IMR-90 (cell line): ENCODE measurements around the gene C2orf49. TPM values are rescaled to one million over a fixed set of nuclear protein-coding genes. Genes with fewer than 3 reads are reported as not detected.
A peak's percentile ranks its signal among the peaks of the same experiment; 100 is the strongest.

Experiments used
- ATAC-seq: fragments of 200-7000 bp; cut with Tn5 transposase; 2 replicates; pipeline ENCODE4 v1.9.1; 2020; ENCODE audit warnings: low read depth, mild to moderate bottlenecking, moderate library complexity
- BruUV-seq: library from RNA; stranded (reverse); fragments of 400-500 nt; replicated peaks from 2 replicates; lab custom pipeline; 2021; lab: Mats Ljungman, UMichigan
- CTCF ChIA-PET: fragments of 300-600 bp; formaldehyde crosslinking; extraction: SDS; loops from one replicate; lab custom pipeline; 2021; ENCODE audit warnings: antibody characterized with exemption; lab: Yijun Ruan, JAX
- POLR2A ChIA-PET: fragments of 300-600 bp; sonication (Branson Sonifier 250); formaldehyde crosslinking; loops from one replicate; lab custom pipeline; 2022; ENCODE audit warnings: antibody characterized with exemption; ENCODE audit not compliant: unreplicated experiment; lab: Charles Lee
- DNase-seq: peaks from one replicate; pipeline ENCODE4 v3.0.0; 2013
- H2AFZ ChIP-seq: replicated peaks from 2 replicates; pipeline ENCODE3; 2013; ENCODE audit warnings: low read length, mild to moderate bottlenecking; ENCODE audit not compliant: poor library complexity
- H2AK5ac ChIP-seq: 2 replicates; pipeline ENCODE4 v1.6.1; 2013; ENCODE audit warnings: low read depth, low read length, inconsistent platforms
- H2AK9ac ChIP-seq: replicated peaks from 2 replicates; pipeline ENCODE3; 2013; ENCODE audit warnings: mild to moderate bottlenecking, low read depth, low read length, moderate library complexity; ENCODE audit not compliant: poor library complexity
- H2BK120ac ChIP-seq: 2 replicates; pipeline ENCODE4 v1.6.1; 2013; ENCODE audit warnings: low read depth, low read length, inconsistent platforms
- H2BK15ac ChIP-seq: 3 replicates; pipeline ENCODE4 v1.6.1; 2013; ENCODE audit warnings: low read depth, low read length, inconsistent platforms
- H2BK20ac ChIP-seq: 2 replicates; pipeline ENCODE4 v1.6.1; 2013; ENCODE audit warnings: low read depth, mild to moderate bottlenecking, inconsistent platforms, low read length, moderate library complexity
- H2BK5ac ChIP-seq: 2 replicates; pipeline ENCODE4 v1.6.1; 2013; ENCODE audit warnings: mild to moderate bottlenecking, low read depth, low read length, inconsistent platforms; ENCODE audit not compliant: poor library complexity, severe bottlenecking
- H3K14ac ChIP-seq: replicated peaks from 2 replicates; pipeline ENCODE4 v1.6.1; 2013; ENCODE audit warnings: low read depth, low read length, inconsistent platforms
- H3K18ac ChIP-seq: 2 replicates; pipeline ENCODE4 v1.6.1; 2013; ENCODE audit warnings: low read depth, low read length, control low read depth
- H3K23ac ChIP-seq: 2 replicates; pipeline ENCODE4 v1.6.1; 2013; ENCODE audit warnings: low read depth, low read length, inconsistent platforms
- H3K27ac ChIP-seq: 2 replicates; pipeline ENCODE4 v1.5.1; 2013; ENCODE audit warnings: mild to moderate bottlenecking, control low read depth, low read length; ENCODE audit not compliant: insufficient read depth
- H3K27me3 ChIP-seq: 2 replicates; pipeline ENCODE4 v1.6.1; 2013; ENCODE audit warnings: low read length; ENCODE audit not compliant: control insufficient read depth, insufficient read depth
- H3K36me3 ChIP-seq: 2 replicates; pipeline ENCODE4 v1.6.1; 2013; ENCODE audit warnings: low read length, mixed read lengths; ENCODE audit not compliant: control insufficient read depth, insufficient read depth
- H3K4ac ChIP-seq: 2 replicates; pipeline ENCODE4 v1.6.1; 2013; ENCODE audit warnings: low read depth, low read length, inconsistent platforms
- H3K4me1 ChIP-seq: 2 replicates; pipeline ENCODE4 v1.6.1; 2013; ENCODE audit warnings: low read length, mixed read lengths; ENCODE audit not compliant: control insufficient read depth, insufficient read depth
- H3K4me2 ChIP-seq: 2 replicates; pipeline ENCODE4 v1.6.1; 2013; ENCODE audit warnings: low read depth, mild to moderate bottlenecking, control low read depth, low read length, moderate library complexity
- H3K4me3 ChIP-seq: 2 replicates; pipeline ENCODE4 v1.5.1; 2013; ENCODE audit warnings: low read depth, mild to moderate bottlenecking, control low read depth, low read length, moderate library complexity; ENCODE audit not compliant: insufficient read depth
- H3K56ac ChIP-seq: 2 replicates; pipeline ENCODE4 v1.6.1; 2013; ENCODE audit warnings: low read length, inconsistent platforms; ENCODE audit not compliant: insufficient read depth; ENCODE audit errors: extremely low read depth
- H3K79me1 ChIP-seq, 2 experiments: 2 replicates each; pipeline ENCODE4 v1.6.1; 2013; ENCODE audit warnings: low read length in 2 of 2, inconsistent platforms in 1 of 2, low read depth in 1 of 2
- H3K9ac ChIP-seq: 2 replicates; pipeline ENCODE4 v1.6.1; 2013; ENCODE audit warnings: low read depth, low read length, control low read depth
- H3K9me1 ChIP-seq: 2 replicates; pipeline ENCODE4 v1.6.1; 2013; ENCODE audit warnings: low read length, inconsistent platforms; ENCODE audit not compliant: insufficient read depth
- H3K9me3 ChIP-seq: 2 replicates; pipeline ENCODE4 v1.6.1; 2013; ENCODE audit warnings: low read length; ENCODE audit not compliant: control insufficient read depth, insufficient read depth
- H4K20me1 ChIP-seq: 2 replicates; pipeline ENCODE4 v1.6.1; 2013; ENCODE audit warnings: low read length, inconsistent platforms; ENCODE audit not compliant: insufficient read depth
- H4K5ac ChIP-seq: 2 replicates; pipeline ENCODE4 v1.6.1; 2013; ENCODE audit warnings: mild to moderate bottlenecking, low read depth, low read length, control low read depth
- H4K8ac ChIP-seq, 2 experiments: 2 replicates each; pipeline ENCODE4 v1.6.1; 2013; ENCODE audit warnings: low read depth in 2 of 2, low read length in 2 of 2, control low read depth in 1 of 2, inconsistent platforms in 1 of 2
- H4K91ac ChIP-seq: 2 replicates; pipeline ENCODE4 v1.6.1; 2013; ENCODE audit warnings: low read depth, low read length, inconsistent platforms; ENCODE audit not compliant: insufficient read depth
- BHLHE40 ChIP-seq: fragments of 150-350 bp; IDR thresholded peaks from 2 replicates; pipeline ENCODE4 v1.6.1; 2016; ENCODE audit warnings: mild to moderate bottlenecking, low read depth, low read length
- CEBPB ChIP-seq: IDR thresholded peaks from 2 replicates; pipeline ENCODE4 v1.6.1; 2012; ENCODE audit warnings: low read depth, low read length, improper control_type of control experiment
- CHD1 ChIP-seq: IDR thresholded peaks from 2 replicates; pipeline ENCODE4 v1.6.1; 2012; ENCODE audit warnings: low read depth, low read length, improper control_type of control experiment
- ELK1 ChIP-seq: fragments of 150-350 bp; IDR thresholded peaks from 2 replicates; pipeline ENCODE4 v1.6.1; 2016; ENCODE audit warnings: low read depth, mild to moderate bottlenecking, low read length, moderate library complexity, borderline replicate concordance
- FOS ChIP-seq: fragments of 150-350 bp; IDR thresholded peaks from 2 replicates; pipeline ENCODE4 v1.6.1; 2016; ENCODE audit warnings: low read depth, low read length
- MAFK ChIP-seq: IDR thresholded peaks from 2 replicates; pipeline ENCODE4 v1.6.1; 2012; ENCODE audit warnings: low read depth, low read length, improper control_type of control experiment
- MAZ ChIP-seq: IDR thresholded peaks from 2 replicates; pipeline ENCODE4 v1.6.1; 2012; ENCODE audit warnings: low read depth, mild to moderate bottlenecking, low read length, improper control_type of control experiment, moderate library complexity, borderline replicate concordance
- MXI1 ChIP-seq: IDR thresholded peaks from 2 replicates; pipeline ENCODE4 v1.6.1; 2012; ENCODE audit warnings: low read depth, mild to moderate bottlenecking, low read length, moderate library complexity, borderline replicate concordance
- NFE2L2 ChIP-seq: fragments of 150-350 bp; IDR thresholded peaks from 2 replicates; pipeline ENCODE4 v1.6.1; 2016; ENCODE audit warnings: low read depth, mild to moderate bottlenecking, low read length
- POLR2A ChIP-seq: IDR thresholded peaks from 2 replicates; pipeline ENCODE4 v1.6.1; 2012; ENCODE audit warnings: mild to moderate bottlenecking, low read depth, low read length
- RAD21 ChIP-seq: IDR thresholded peaks from 2 replicates; pipeline ENCODE4 v1.6.1; 2012; ENCODE audit warnings: low read length, improper control_type of control experiment
- RCOR1 ChIP-seq: IDR thresholded peaks from 2 replicates; pipeline ENCODE4 v1.6.1; 2012; ENCODE audit warnings: mild to moderate bottlenecking, low read length, improper control_type of control experiment; ENCODE audit not compliant: insufficient replicate concordance
- RFX5 ChIP-seq: IDR thresholded peaks from 2 replicates; pipeline ENCODE4 v1.8.0; 2012; ENCODE audit warnings: low read depth, mild to moderate bottlenecking, low read length, moderate library complexity
- USF2 ChIP-seq: fragments of 150-350 bp; IDR thresholded peaks from 2 replicates; pipeline ENCODE4 v1.6.1; 2017; ENCODE audit warnings: mild to moderate bottlenecking, antibody characterized with exemption, low read length, low read depth
- WGBS, 2 experiments: methylation state at CpG; one replicate each; pipeline versions ENCODE4 v1.1.5 to v1.1.7; 2013; ENCODE audit warnings: missing lambda C conversion rate in 2 of 2; ENCODE audit not compliant: insufficient read length in 1 of 2; ENCODE audit errors: extremely low coverage in 2 of 2; 5-methylcytosine and 5-hydroxymethylcytosine counted together
- dilution Hi-C: fragments of 300-500 bp; cut with HindIII; formaldehyde crosslinking; loops from one replicate; pipeline ENCODE4 v1.14.3; 2018; ENCODE audit warnings: low sequenced_read_pairs; ENCODE audit not compliant: unreplicated experiment
- in situ Hi-C: fragments of 300-500 bp; cut with MboI; formaldehyde crosslinking; loops from 3 replicates; pipeline ENCODE4 v1.14.3; 2019; ENCODE audit warnings: low sequenced_read_pairs, inconsistent platforms, mixed read lengths
- intact Hi-C: fragments of 100-400 bp; cut with micrococcal nuclease; formaldehyde crosslinking; loops from 2 replicates; pipeline ENCODE4 v1.10.0; 2022
- polyA plus RNA-seq, 3 experiments: library from polyadenylated mRNA; depleted of rRNA; stranded (reverse); fragments of >200 nt; gene quantifications; 2 replicates each; pipeline ENCODE4 v1.2.3, GENCODE V29; 2012; ENCODE audit warnings: low replicate concordance in 1 of 3
- total RNA-seq: library from RNA; depleted of rRNA; stranded (reverse); fragments of >200 nt; gene quantifications from 2 replicates; pipeline ENCODE4 v1.2.3, GENCODE V29; 2012

C2orf49 gene
- total and polyA plus RNA-seq, 2 of the 4 experiments (the other 2 are of a cell fraction): 3.8 to 8.5 TPM

GRCh38 chr2:105371156-105371555, 33.8 kb downstream of the C2orf49 start (continued):
- TF ChIP-seq ELK1 (no peak), POLR2A (no peak), CEBPB (no peak), RCOR1 (no peak), FOS (no peak), RFX5 (no peak)

GRCh38 chr2:105371810-105372209, 34.5 kb downstream of the C2orf49 start:
- Histone ChIP-seq H3K18ac (no peak overlapping the region), H2BK5ac (peak overlapping the region; percentile 10), H3K4ac (peak overlapping the region; percentile 44), H4K5ac (peak overlapping the region; percentile 10; the same call in 1 of the 2 replicates), H3K4me3 (no peak overlapping the region), H3K27ac (peak overlapping the region; percentile 67; the same call in 1 of the 2 replicates), H4K91ac (peak overlapping the region; percentile 13; the same call in 1 of the 2 replicates), H2AFZ (no peak overlapping the region), H3K36me3 (peaks cover 80% of the 10 kb centered on the region), H3K9me1 (peaks cover 29% of the 10 kb centered on the region), H3K4me1 (peaks cover 41% of the 10 kb centered on the region), H4K8ac (peak overlapping the region in 1 of 2 experiments; percentile 20; a peak in 1 of 4 replicates), H3K4me2 (no peak overlapping the region), H4K20me1 (peaks cover 68% of the 10 kb centered on the region), H2AK9ac (no peak overlapping the region), H2BK20ac (0 out of 2 replicates have a peak overlapping the region, but pooled peaks have one; percentile 8), H3K9me3 (no peaks in the 10 kb centered on the region), H2AK5ac (no peak overlapping the region), H3K56ac (no peak overlapping the region), H3K14ac (no peak overlapping the region), H2BK120ac (peak overlapping the region; percentile 18; the same call in 1 of the 2 replicates), H3K79me1 (peaks cover 56 to 92% of the 10 kb centered on the region in 2 experiments), H3K23ac (peak overlapping the region; percentile 1; the same call in 1 of the 2 replicates), H2BK15ac (no peak overlapping the region), H3K27me3 (no peaks in the 10 kb centered on the region), H3K9ac (no peak overlapping the region)
- dilution Hi-C loops: no loop called here
- no TSS peak for BruUV-seq
- no peak for ATAC-seq
- in situ Hi-C loops: no loop called here
- DNase-seq: no peak
- ChIA-PET CTCF (interaction anchor here (0.6 kb wide), 1 partner anchor 27 kb away, joined by 3 read pairs; no protein-coding TSS in a partner anchor), POLR2A (no interaction called here)
- intact Hi-C loops: no loop called here
- WGBS, 2 experiments: 60% methylated on average over 3 of the region's 4 CpGs; no CpG with 5 or more reads in 1 of the 2 experiments
- TF ChIP-seq FOS: no peak
- TF ChIP-seq MAFK: no peak
- no peak for TF ChIP-seq BHLHE40
- no peak for TF ChIP-seq CHD1
- no peak for TF ChIP-seq RAD21
- TF ChIP-seq CEBPB: no peak
- TF ChIP-seq ELK1: no peak
- no peak for TF ChIP-seq NFE2L2
- TF ChIP-seq RFX5: no peak
- no peak for TF ChIP-seq MAZ
- no peak for TF ChIP-seq USF2
- TF ChIP-seq MXI1: no peak
- no peak for TF ChIP-seq POLR2A
